Posterior vena cava (tissue), 2 donors: ENCODE data around the gene SLC24A4. TPM values are rescaled to one million over a fixed set of nuclear protein-coding genes. Genes with fewer than 3 reads are reported as not detected.
"Not testable (repeated sequence)": the region's sequence is repeated elsewhere in the genome, so short reads cannot be mapped to it uniquely, and the experiment has no call there.

ENCODE experiments used
- DNase-seq: peaks from one replicate; pipeline ENCODE4 v3.0.0-alpha.2; 2020; ENCODE audit warnings: low spot score
- intact Hi-C, 2 donors: fragments of 100-400 bp; cut with DNase I; formaldehyde crosslinking; loops; one replicate each; pipeline versions ENCODE4 v1.14.1 to v1.14.2; 2022 to 2023
- total RNA-seq, 2 donors: library from RNA; stranded (reverse); fragmentation: NEBNext Ultra II Directional; extraction: Animal tissue kit (Norgen Biotek cat#: 25700); gene quantifications; one replicate each; pipeline ENCODE4 v1.2.1, GENCODE V29; 2021
- donor health status: DM: yes; HTN: yes; CAD: no.
- donor health status: DM: yes; HTN: yes; CAD: no.

Gene SLC24A4
- total RNA-seq, 2 donors from 2014 or later: 0.67 to 1.2 TPM

- intact Hi-C loops: loop anchor here in 1 of 2 donors (5.0 kb wide), 1 partner anchor 1745 kb away; no protein-coding TSS in a partner anchor
- DNase-seq: no peak
Measured at GRCh38 chr14:92397150-92397952, 74.4 kb downstream of the SLC24A4 start.

- intact Hi-C loops: loop anchor here in 1 of 2 donors (5.0 kb wide), 1 partner anchor 1746 kb away; no protein-coding TSS in a partner anchor
- DNase-seq: no peak
Measured at GRCh38 chr14:92397953-92398564, 75.1 kb downstream of the SLC24A4 start.

- no peak for DNase-seq
- intact Hi-C loops: loop anchor here in 1 of 2 donors (5.0 kb wide), 1 partner anchor 1747 kb away; no protein-coding TSS in a partner anchor
Measured at GRCh38 chr14:92398888-92399636, 76.1 kb downstream of the SLC24A4 start.

GRCh38 chr14:92400579-92401444 is 77.8 kb downstream of the SLC24A4 start:
- no peak for DNase-seq
- intact Hi-C loops: no loop called here

GRCh38 chr14:92401561-92401960 is 78.6 kb downstream of the SLC24A4 start:
- intact Hi-C loops: no loop called here

GRCh38 chr14:92402500-92402899 is 79.5 kb downstream of the SLC24A4 start:
- DNase-seq, intact Hi-C loops: not testable (repeated sequence)

More at GRCh38 chr14:92401561-92401960, 78.6 kb downstream of the SLC24A4 start:
- DNase-seq: no peak

GRCh38 chr14:92404018-92404417 is 81.1 kb downstream of the SLC24A4 start:
- intact Hi-C loops: no loop called here
- DNase-seq: no peak

GRCh38 chr14:92404421-92404820 is 81.5 kb downstream of the SLC24A4 start:
- intact Hi-C loops: no loop called here
- DNase-seq: no peak

GRCh38 chr14:92404938-92405337 is 82.0 kb downstream of the SLC24A4 start:
- no peak for DNase-seq
- intact Hi-C loops: no loop called here

- no peak for DNase-seq
- intact Hi-C loops: no loop called here
Measured at GRCh38 chr14:92407410-92407809, 84.4 kb downstream of the SLC24A4 start.

- no peak for DNase-seq
Measured at GRCh38 chr14:92409043-92409442, 86.1 kb downstream of the SLC24A4 start.

GRCh38 chr14:92411135-92411534 is 88.2 kb downstream of the SLC24A4 start:
- intact Hi-C loops: no loop called here

More at GRCh38 chr14:92409043-92409442, 86.1 kb downstream of the SLC24A4 start:
- intact Hi-C loops: no loop called here

GRCh38 chr14:92411941-92412340 is 89.0 kb downstream of the SLC24A4 start:
- intact Hi-C loops: no loop called here
- no peak for DNase-seq

More at GRCh38 chr14:92411135-92411534, 88.2 kb downstream of the SLC24A4 start:
- DNase-seq: no peak

- DNase-seq: no peak
- intact Hi-C loops: no loop called here
Measured at GRCh38 chr14:92412912-92413311, 89.9 kb downstream of the SLC24A4 start.

- no peak for DNase-seq
- intact Hi-C loops: no loop called here
Measured at GRCh38 chr14:92413379-92413778, 90.4 kb downstream of the SLC24A4 start.

GRCh38 chr14:92414690-92415445 is 91.9 kb downstream of the SLC24A4 start:
- intact Hi-C loops: no loop called here
- no peak for DNase-seq

GRCh38 chr14:92415969-92416368 is 93.0 kb downstream of the SLC24A4 start:
- no peak for DNase-seq
- intact Hi-C loops: no loop called here

- intact Hi-C loops: no loop called here
- no peak for DNase-seq
Measured at GRCh38 chr14:92416544-92416943, 93.6 kb downstream of the SLC24A4 start.
